Stimulated activated naive CD8-positive, alpha-beta T cell treated with anti-CD3 and anti-CD28 coated beads, Interleukin-15, Interleukin-2, amounts not matched to agents 100 U/mL and 50 U/mL, for 24 hours (primary cell): ENCODE measurements around the gene FAM161B.
A peak's percentile ranks its signal among the peaks of the same experiment; 100 is the strongest.
"Not testable (repeated sequence)": the region's sequence is repeated elsewhere in the genome, so short reads cannot be mapped to it uniquely, and the experiment has no call there.

Source experiments
- ATAC-seq: fragments of 150-1000 bp; cut with Tn5 transposase; one replicate; pipeline ENCODE4 v1.10.0; 2021
- DNase-seq: peaks from one replicate; pipeline ENCODE4 v3.0.0; 2021

Gene FAM161B

GRCh38 chr14:73949752-73950734 lies at the start of gene FAM161B, which contains the start of gene COQ6:
Gene FAM161B, minus strand, starts transcription at chr14:73950094. Its CDS starts 68 bp downstream, at chr14:73950026.
Gene COQ6, plus strand, starts transcription at chr14:73950302. Its CDS starts 31 bp downstream, at chr14:73950333.
- ATAC-seq (peak; percentile 99), DNase-seq (peak; percentile 90)

GRCh38 chr14:73998726-73999125 lies 48.8 kb upstream of the FAM161B start:
- DNase-seq: no peak
- ATAC-seq: no peak

GRCh38 chr14:73997944-73998447 lies 48.1 kb upstream of the FAM161B start:
- no peak for ATAC-seq
- DNase-seq: no peak

- ATAC-seq: no peak
- no peak for DNase-seq
Measured at GRCh38 chr14:73997108-73997943, 47.4 kb upstream of the FAM161B start.

- ATAC-seq: no peak
- DNase-seq: no peak
Measured at GRCh38 chr14:73996731-73997107, 46.8 kb upstream of the FAM161B start.

GRCh38 chr14:73995977-73996378 lies 46.1 kb upstream of the FAM161B start:
- DNase-seq: no peak
- no peak for ATAC-seq

GRCh38 chr14:73994926-73995325 lies 45.0 kb upstream of the FAM161B start:
- DNase-seq, ATAC-seq: not testable (repeated sequence)

GRCh38 chr14:73991092-73991491 lies 41.2 kb upstream of the FAM161B start:
- DNase-seq (no peak), ATAC-seq (no peak)

- DNase-seq, ATAC-seq: not testable (repeated sequence)
Measured at GRCh38 chr14:73988656-73989055, 38.8 kb upstream of the FAM161B start.

- DNase-seq: no peak
- no peak for ATAC-seq
Measured at GRCh38 chr14:73988065-73988464, 38.2 kb upstream of the FAM161B start.

GRCh38 chr14:73977896-73978295 lies 28.0 kb upstream of the FAM161B start:
- ATAC-seq: no peak
- no peak for DNase-seq

- ATAC-seq: no peak
- no peak for DNase-seq
Measured at GRCh38 chr14:73976125-73976524, 26.2 kb upstream of the FAM161B start.

- ATAC-seq (no peak), DNase-seq (no peak)
Measured at GRCh38 chr14:73973497-73973896, 23.6 kb upstream of the FAM161B start.

- no peak for ATAC-seq
- no peak for DNase-seq
Measured at GRCh38 chr14:73968885-73969284, 19.0 kb upstream of the FAM161B start.

GRCh38 chr14:73965216-73965615 lies 15.3 kb upstream of the FAM161B start:
- ATAC-seq: no peak
- no peak for DNase-seq

GRCh38 chr14:73961192-73961591 lies 11.3 kb upstream of the FAM161B start:
- DNase-seq: no peak
- ATAC-seq: no peak

GRCh38 chr14:73958591-73958990 lies 8.7 kb upstream of the FAM161B start:
- no peak for ATAC-seq
- DNase-seq: no peak

- DNase-seq (no peak), ATAC-seq (no peak)
Measured at GRCh38 chr14:73955674-73956073, 5.8 kb upstream of the FAM161B start.

- ATAC-seq: no peak
Measured at GRCh38 chr14:73953731-73954130, 3.8 kb upstream of the FAM161B start.

GRCh38 chr14:73945159-73945670 lies 4.7 kb downstream of the FAM161B start:
- DNase-seq (no peak), ATAC-seq (no peak)

More at GRCh38 chr14:73953731-73954130, 3.8 kb upstream of the FAM161B start:
- no peak for DNase-seq

- ATAC-seq (no peak), DNase-seq (no peak)
Measured at GRCh38 chr14:73944432-73945158, 5.3 kb downstream of the FAM161B start.

GRCh38 chr14:73943083-73943482 lies 6.8 kb downstream of the FAM161B start:
- no peak for DNase-seq
- no peak for ATAC-seq
